Astrocyte (in vitro differentiated cells and primary cell): ENCODE results near the gene SIRPD. TPM values are rescaled to one million over a fixed set of nuclear protein-coding genes. Genes with fewer than 3 reads are reported as not detected.

Experiments used
- DNase-seq: peaks from one replicate; pipeline ENCODE4 v3.0.0-alpha.2; 2010; ENCODE audit warnings: low read depth
- FAIRE-seq: peaks from 2 replicates; lab custom pipeline; 2011; peaks lifted over from hg19 to GRCh38; lab: Jason Lieb, UNC
- H2AFZ ChIP-seq: 2 replicates; pipeline ENCODE4 v1.6.0; 2012; ENCODE audit warnings: low read depth, low read length, inconsistent platforms
- H3K27ac ChIP-seq: 2 replicates; pipeline ENCODE4 v1.5.1; 2011; ENCODE audit warnings: low read depth, low read length, inconsistent platforms
- H3K27me3 ChIP-seq: 2 replicates; pipeline ENCODE4 v1.6.0; 2011; ENCODE audit warnings: low read length, inconsistent platforms; ENCODE audit not compliant: insufficient read depth
- H3K36me3 ChIP-seq: 2 replicates; pipeline ENCODE4 v1.5.1; 2011; ENCODE audit warnings: low read length, inconsistent platforms; ENCODE audit not compliant: insufficient read depth
- H3K4me1 ChIP-seq: 2 replicates; pipeline ENCODE4 v1.5.1; 2011; ENCODE audit warnings: low read length, inconsistent platforms; ENCODE audit not compliant: insufficient read depth
- H3K4me2 ChIP-seq: 2 replicates; pipeline ENCODE4 v1.6.0; 2012; ENCODE audit warnings: low read length, inconsistent platforms
- H3K4me3 ChIP-seq: 2 replicates; pipeline ENCODE4 v1.5.1; 2011; ENCODE audit warnings: low read depth, mild to moderate bottlenecking, low read length, inconsistent platforms; ENCODE audit not compliant: insufficient read depth
- H3K79me2 ChIP-seq: 2 replicates; pipeline ENCODE4 v1.6.0; 2012; ENCODE audit warnings: mild to moderate bottlenecking, low read length, inconsistent platforms; ENCODE audit not compliant: insufficient read depth
- H3K9ac ChIP-seq: 2 replicates; pipeline ENCODE4 v1.6.0; 2012; ENCODE audit warnings: mild to moderate bottlenecking, low read length, inconsistent platforms
- H3K9me3 ChIP-seq: 2 replicates; pipeline ENCODE4 v1.5.1; 2012; ENCODE audit warnings: low read depth, mild to moderate bottlenecking, low read length, inconsistent platforms; ENCODE audit not compliant: insufficient read depth
- H4K20me1 ChIP-seq: 2 replicates; pipeline ENCODE4 v1.6.0; 2012; ENCODE audit warnings: low read length, inconsistent platforms; ENCODE audit not compliant: insufficient read depth
- H3K27ac Mint-ChIP-seq: one replicate; pipeline ENCODE4 v1.8.0; 2021; ENCODE audit warnings: mild to moderate bottlenecking, mixed read lengths; ENCODE audit not compliant: unreplicated experiment
- H3K27me3 Mint-ChIP-seq: one replicate; pipeline ENCODE4 v1.8.0; 2021; ENCODE audit warnings: low read depth, mixed read lengths; ENCODE audit not compliant: unreplicated experiment
- H3K36me3 Mint-ChIP-seq: one replicate; pipeline ENCODE4 v1.8.0; 2021; ENCODE audit warnings: low read depth, mixed read lengths; ENCODE audit not compliant: unreplicated experiment
- H3K4me1 Mint-ChIP-seq: one replicate; pipeline ENCODE4 v1.8.0; 2021; ENCODE audit warnings: low read depth, mixed read lengths; ENCODE audit not compliant: unreplicated experiment
- H3K4me3 Mint-ChIP-seq: one replicate; pipeline ENCODE4 v1.8.0; 2021; ENCODE audit warnings: mild to moderate bottlenecking, moderate library complexity, mixed read lengths; ENCODE audit not compliant: unreplicated experiment
- H3K9me3 Mint-ChIP-seq: one replicate; pipeline ENCODE4 v1.8.0; 2021; ENCODE audit warnings: mild to moderate bottlenecking, mixed read lengths; ENCODE audit not compliant: unreplicated experiment
- EZH2 ChIP-seq: IDR thresholded peaks from 2 replicates; pipeline ENCODE4 v1.6.1; 2012; ENCODE audit warnings: mild to moderate bottlenecking, low read length, inconsistent platforms; ENCODE audit not compliant: insufficient read depth
- total RNA-seq: library from RNA; stranded (reverse); gene quantifications from 2 replicates; pipeline ENCODE4 v1.2.1, GENCODE V29; 2021
- TF ChIP-seq, protein P1 (sequence below): IDR thresholded peaks from 2 replicates; pipeline ENCODE4 v1.5.1; 2011; ENCODE audit warnings: low read depth, mild to moderate bottlenecking, inconsistent platforms, low read length, moderate library complexity; ENCODE audit not compliant: insufficient read depth

SIRPD gene
- total RNA-seq, 1 donor from 2014 or later, result not detected

- H3K4me1 Mint-ChIP-seq, result peaks cover 11% of the 10 kb centered on the region
- Histone ChIP-seq H3K4me1 (peaks cover 13% of the 10 kb centered on the region), H4K20me1 (no peaks in the 10 kb centered on the region), H3K27ac (no peak overlapping the region), H2AFZ (no peak overlapping the region), H3K9me3 (no peaks in the 10 kb centered on the region), H3K4me2 (no peak overlapping the region), H3K4me3 (no peak overlapping the region), H3K79me2 (no peaks in the 10 kb centered on the region), H3K9ac (no peak overlapping the region), H3K27me3 (no peaks in the 10 kb centered on the region), H3K36me3 (no peaks in the 10 kb centered on the region)
- H3K27me3 Mint-ChIP-seq, result peaks cover 20% of the 10 kb centered on the region
- no peak overlapping the region for H3K27ac Mint-ChIP-seq
- H3K9me3 Mint-ChIP-seq, result peaks cover 7% of the 10 kb centered on the region
- H3K36me3 Mint-ChIP-seq, result no peaks in the 10 kb centered on the region
- FAIRE-seq, result no peak
- DNase-seq, result peak; percentile 15
- H3K4me3 Mint-ChIP-seq, result no peak overlapping the region
- no peak for TF ChIP-seq EZH2
- TF ChIP-seq, protein P1, sequence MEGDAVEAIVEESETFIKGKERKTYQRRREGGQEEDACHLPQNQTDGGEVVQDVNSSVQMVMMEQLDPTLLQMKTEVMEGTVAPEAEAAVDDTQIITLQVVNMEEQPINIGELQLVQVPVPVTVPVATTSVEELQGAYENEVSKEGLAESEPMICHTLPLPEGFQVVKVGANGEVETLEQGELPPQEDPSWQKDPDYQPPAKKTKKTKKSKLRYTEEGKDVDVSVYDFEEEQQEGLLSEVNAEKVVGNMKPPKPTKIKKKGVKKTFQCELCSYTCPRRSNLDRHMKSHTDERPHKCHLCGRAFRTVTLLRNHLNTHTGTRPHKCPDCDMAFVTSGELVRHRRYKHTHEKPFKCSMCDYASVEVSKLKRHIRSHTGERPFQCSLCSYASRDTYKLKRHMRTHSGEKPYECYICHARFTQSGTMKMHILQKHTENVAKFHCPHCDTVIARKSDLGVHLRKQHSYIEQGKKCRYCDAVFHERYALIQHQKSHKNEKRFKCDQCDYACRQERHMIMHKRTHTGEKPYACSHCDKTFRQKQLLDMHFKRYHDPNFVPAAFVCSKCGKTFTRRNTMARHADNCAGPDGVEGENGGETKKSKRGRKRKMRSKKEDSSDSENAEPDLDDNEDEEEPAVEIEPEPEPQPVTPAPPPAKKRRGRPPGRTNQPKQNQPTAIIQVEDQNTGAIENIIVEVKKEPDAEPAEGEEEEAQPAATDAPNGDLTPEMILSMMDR, result no peak
These were observed 11.9 kb upstream of the SIRPD start for GRCh38 chr20:1569415-1569881.

DNA sequence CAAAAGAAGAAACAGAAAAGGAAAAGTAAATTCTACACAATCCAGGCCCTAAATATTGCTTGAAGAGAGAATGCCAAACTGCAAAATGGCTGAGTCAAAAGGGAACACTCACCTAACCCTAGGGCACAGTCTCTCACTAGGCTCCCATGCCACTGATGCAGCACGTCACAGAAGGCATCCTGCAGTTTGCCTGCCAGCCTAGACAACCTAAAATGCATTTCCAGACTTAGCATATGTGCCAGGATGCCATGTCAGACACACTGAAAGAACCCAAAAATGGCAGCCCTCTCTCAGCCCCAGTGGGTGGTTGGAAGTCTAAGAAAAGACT, 10.6 kb upstream of the SIRPD start:
- Histone ChIP-seq H3K36me3 (no peaks in the 10 kb centered on the region), H3K27ac (peak overlapping the region; percentile 58), H3K9ac (no peak overlapping the region), H3K4me3 (no peak overlapping the region), H3K4me1 (peaks cover 13% of the 10 kb centered on the region), H3K79me2 (no peaks in the 10 kb centered on the region), H4K20me1 (no peaks in the 10 kb centered on the region), H3K27me3 (no peaks in the 10 kb centered on the region), H2AFZ (no peak overlapping the region), H3K9me3 (no peaks in the 10 kb centered on the region), H3K4me2 (peak overlapping the region; percentile 47)
- FAIRE-seq (no peak), DNase-seq (no peak)
- Mint-ChIP-seq H3K27me3 (peaks cover 24% of the 10 kb centered on the region), H3K36me3 (no peaks in the 10 kb centered on the region), H3K4me1 (peaks cover 11% of the 10 kb centered on the region), H3K9me3 (peaks cover 13% of the 10 kb centered on the region), H3K27ac (no peak overlapping the region), H3K4me3 (no peak overlapping the region)
- TF ChIP-seq, protein P1, result no peak
- no peak for TF ChIP-seq EZH2

- Mint-ChIP-seq H3K4me3 (no peak overlapping the region), H3K36me3 (no peaks in the 10 kb centered on the region), H3K27me3 (peaks cover 24% of the 10 kb centered on the region), H3K9me3 (peaks cover 15% of the 10 kb centered on the region), H3K4me1 (peaks cover 11% of the 10 kb centered on the region), H3K27ac (peak overlapping the region; percentile 29)
- peak; percentile 60 for DNase-seq
- no peak for FAIRE-seq
- H3K36me3 ChIP-seq, result no peaks in the 10 kb centered on the region
- H3K79me2 ChIP-seq, result no peaks in the 10 kb centered on the region
- no peaks in the 10 kb centered on the region for H3K9me3 ChIP-seq
- peak overlapping the region; percentile 47 for H3K4me2 ChIP-seq
- H4K20me1 ChIP-seq, result no peaks in the 10 kb centered on the region
- peaks cover 13% of the 10 kb centered on the region for H3K4me1 ChIP-seq
- TF ChIP-seq, protein P1, result no peak
- no peak for TF ChIP-seq EZH2
- no peak overlapping the region for H3K9ac ChIP-seq
- no peak overlapping the region for H2AFZ ChIP-seq
- H3K27ac ChIP-seq, result peak overlapping the region; percentile 58
- no peak overlapping the region for H3K4me3 ChIP-seq
- no peaks in the 10 kb centered on the region for H3K27me3 ChIP-seq
These were observed 10.1 kb upstream of the SIRPD start for GRCh38 chr20:1567392-1568162.
